Hepatocyte (in vitro differentiated cells): ENCODE results near the gene GOSR1.
"Not testable (repeated sequence)": the region's sequence is repeated elsewhere in the genome, so short reads cannot be mapped to it uniquely, and the experiment has no call there.

Experiments
- CTCF ChIP-seq: fragments of 200-600 bp; sonication (generic); IDR thresholded peaks from 2 replicates; pipeline ENCODE4 v1.5.1; 2016; ENCODE audit warnings: antibody characterized with exemption, mild to moderate bottlenecking; ENCODE audit not compliant: poor library complexity
- EZH2 ChIP-seq: fragments of 200-600 bp; sonication (generic); IDR thresholded peaks from 2 replicates; pipeline ENCODE4 v1.6.1; 2016; ENCODE audit warnings: antibody characterized with exemption, mild to moderate bottlenecking, borderline replicate concordance
- EZH2phosphoT487 ChIP-seq: fragments of 200-600 bp; sonication (generic); IDR thresholded peaks from one replicate; pipeline ENCODE4 v1.6.1; 2018; ENCODE audit warnings: antibody characterized with exemption, mild to moderate bottlenecking, low read depth, moderate library complexity; ENCODE audit not compliant: unreplicated experiment, severe bottlenecking

DNA sequence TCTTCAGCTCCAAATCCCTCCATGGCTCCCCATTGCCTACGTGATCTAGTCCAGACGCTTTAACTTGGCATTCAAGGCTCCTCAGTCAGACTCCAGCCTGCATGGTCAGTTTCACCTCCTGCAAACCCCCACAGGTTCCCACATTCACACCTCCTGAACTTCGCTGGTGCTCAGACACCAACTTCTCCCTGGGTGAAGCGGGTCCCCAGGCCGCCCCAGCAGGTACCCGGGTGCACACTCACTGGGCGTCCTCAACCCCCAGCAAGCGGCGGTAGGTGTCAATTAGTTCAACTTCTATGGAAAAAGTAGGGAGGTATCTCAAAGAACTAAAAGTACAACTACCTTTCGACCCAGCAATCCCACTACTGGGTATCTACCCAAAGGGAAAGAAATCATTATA, 97.6 kb downstream of the GOSR1 start:
- TF ChIP-seq CTCF, EZH2, EZH2phosphoT487: not testable (repeated sequence)
